WTC11 (cell line): ENCODE data around the gene WFS1. TPM values are rescaled to one million over a fixed set of nuclear protein-coding genes. Genes with fewer than 3 reads are reported as not detected.
A peak's percentile ranks its signal among the peaks of the same experiment; 100 is the strongest.

Source experiments
- ATAC-seq: fragments of 200-7000 bp; cut with Tn5 transposase; 2 replicates; pipeline ENCODE4 v1.10.0; 2021; ENCODE audit warnings: mild to moderate bottlenecking, moderate library complexity
- CTCF ChIA-PET: fragments of 300-600 bp; sonication (Branson Sonifier 250); formaldehyde crosslinking; loops from one replicate; lab custom pipeline; 2021; ENCODE audit warnings: antibody characterized with exemption; lab: Charles Lee
- POLR2A ChIA-PET: fragments of 350-600 bp; sonication (Branson Sonifier 250); formaldehyde crosslinking; loops from one replicate; lab custom pipeline; 2021; ENCODE audit warnings: antibody characterized with exemption; lab: Charles Lee
- DNase-seq: peaks from one replicate; pipeline ENCODE4 v3.0.0; 2021; ENCODE audit warnings: low spot score
- H3K27ac Mint-ChIP-seq: 2 replicates; pipeline ENCODE4 v1.8.0; 2021; ENCODE audit warnings: mixed read lengths
- H3K27me3 Mint-ChIP-seq: 2 replicates; pipeline ENCODE4 v1.8.0; 2021; ENCODE audit warnings: low read depth, mild to moderate bottlenecking, moderate library complexity, mixed read lengths
- H3K36me3 Mint-ChIP-seq: 2 replicates; pipeline ENCODE4 v1.8.0; 2021; ENCODE audit warnings: mixed read lengths
- H3K4me1 Mint-ChIP-seq: 2 replicates; pipeline ENCODE4 v1.8.0; 2022; ENCODE audit warnings: mixed read lengths
- H3K4me3 Mint-ChIP-seq: 2 replicates; pipeline ENCODE4 v1.8.0; 2021; ENCODE audit warnings: mild to moderate bottlenecking, moderate library complexity, mixed read lengths
- H3K9me3 Mint-ChIP-seq: 2 replicates; pipeline ENCODE4 v1.8.0; 2021; ENCODE audit warnings: mixed read lengths
- ATF1 ChIP-seq: sonication (generic); formaldehyde crosslinking; IDR thresholded peaks from 2 replicates; pipeline ENCODE4 v1.8.1; 2023; ENCODE audit warnings: mild to moderate bottlenecking, moderate library complexity, missing genetic modification reagents
- CTCF ChIP-seq: fragments of 200-600 bp; IDR thresholded peaks from 2 replicates; pipeline ENCODE4 v1.8.0; 2022; ENCODE audit warnings: antibody characterized with exemption
- MYBL2 ChIP-seq: sonication (generic); formaldehyde crosslinking; IDR thresholded peaks from 2 replicates; pipeline ENCODE4 v1.8.1; 2023; ENCODE audit warnings: mild to moderate bottlenecking, moderate library complexity, missing genetic modification reagents
- SMAD3 ChIP-seq: sonication (generic); formaldehyde crosslinking; IDR thresholded peaks from 2 replicates; pipeline ENCODE4 v1.8.0; 2022; ENCODE audit warnings: missing genetic modification reagents, mild to moderate bottlenecking, borderline replicate concordance
- SOX15 ChIP-seq: fragments of 250-450 bp; sonication (Bioruptor Pico); IDR thresholded peaks from 2 replicates; pipeline ENCODE4 v1.9.0; 2021; ENCODE audit warnings: mild to moderate bottlenecking
- TEAD4 ChIP-seq: sonication (generic); formaldehyde crosslinking; IDR thresholded peaks from 2 replicates; pipeline ENCODE4 v1.8.0; 2022; ENCODE audit warnings: mild to moderate bottlenecking, missing genetic modification reagents
- TP53 ChIP-seq: sonication (generic); formaldehyde crosslinking; IDR thresholded peaks from 2 replicates; pipeline ENCODE4 v1.8.1; 2023; ENCODE audit warnings: mild to moderate bottlenecking, missing genetic modification reagents
- ZNF138 ChIP-seq: sonication (generic); formaldehyde crosslinking; conservative IDR thresholded peaks from 2 replicates; pipeline ENCODE4 v1.8.1; 2022; ENCODE audit warnings: mild to moderate bottlenecking, moderate library complexity, missing genetic modification reagents
- ZNF396 ChIP-seq: fragments of 250-450 bp; sonication (Bioruptor Pico); IDR thresholded peaks from 2 replicates; pipeline ENCODE4 v1.8.0; 2021; ENCODE audit warnings: mild to moderate bottlenecking, moderate library complexity, borderline replicate concordance
- ZNF532 ChIP-seq: fragments of 250-450 bp; sonication (Bioruptor Pico); IDR thresholded peaks from 2 replicates; pipeline ENCODE4 v1.9.0; 2021; ENCODE audit warnings: mild to moderate bottlenecking, borderline replicate concordance
- total RNA-seq: library from RNA; stranded (reverse); gene quantifications from 3 replicates; pipeline ENCODE4 v1.2.3, GENCODE V29; 2021
- TF ChIP-seq, protein P1 (sequence below): sonication (generic); formaldehyde crosslinking; IDR thresholded peaks from 2 replicates; pipeline ENCODE4 v1.8.0; 2022; ENCODE audit warnings: mild to moderate bottlenecking, missing genetic modification reagents
- TF ChIP-seq, protein P2 (sequence below): sonication (generic); formaldehyde crosslinking; IDR thresholded peaks from 2 replicates; pipeline ENCODE4 v1.8.0; 2023; ENCODE audit warnings: missing genetic modification reagents, mild to moderate bottlenecking, borderline replicate concordance
- TF ChIP-seq, protein P3 (sequence below): sonication (generic); formaldehyde crosslinking; IDR thresholded peaks from 2 replicates; pipeline ENCODE4 v1.8.1; 2023; ENCODE audit warnings: mild to moderate bottlenecking, missing genetic modification reagents

WFS1 gene
- total RNA-seq, 1 experiment from 2014 or later = 34.7 TPM

- TF ChIP-seq, protein P1, sequence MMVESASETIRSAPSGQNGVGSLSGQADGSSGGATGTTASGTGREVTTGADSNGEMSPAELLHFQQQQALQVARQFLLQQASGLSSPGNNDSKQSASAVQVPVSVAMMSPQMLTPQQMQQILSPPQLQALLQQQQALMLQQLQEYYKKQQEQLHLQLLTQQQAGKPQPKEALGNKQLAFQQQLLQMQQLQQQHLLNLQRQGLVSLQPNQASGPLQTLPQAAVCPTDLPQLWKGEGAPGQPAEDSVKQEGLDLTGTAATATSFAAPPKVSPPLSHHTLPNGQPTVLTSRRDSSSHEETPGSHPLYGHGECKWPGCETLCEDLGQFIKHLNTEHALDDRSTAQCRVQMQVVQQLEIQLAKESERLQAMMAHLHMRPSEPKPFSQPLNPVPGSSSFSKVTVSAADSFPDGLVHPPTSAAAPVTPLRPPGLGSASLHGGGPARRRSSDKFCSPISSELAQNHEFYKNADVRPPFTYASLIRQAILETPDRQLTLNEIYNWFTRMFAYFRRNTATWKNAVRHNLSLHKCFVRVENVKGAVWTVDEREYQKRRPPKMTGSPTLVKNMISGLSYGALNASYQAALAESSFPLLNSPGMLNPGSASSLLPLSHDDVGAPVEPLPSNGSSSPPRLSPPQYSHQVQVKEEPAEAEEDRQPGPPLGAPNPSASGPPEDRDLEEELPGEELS (CRISPR knock-in tag) = no peak
- TF ChIP-seq CTCF = no peak
- no peak for TF ChIP-seq SOX15 (CRISPR knock-in tag)
- TF ChIP-seq, protein P2, sequence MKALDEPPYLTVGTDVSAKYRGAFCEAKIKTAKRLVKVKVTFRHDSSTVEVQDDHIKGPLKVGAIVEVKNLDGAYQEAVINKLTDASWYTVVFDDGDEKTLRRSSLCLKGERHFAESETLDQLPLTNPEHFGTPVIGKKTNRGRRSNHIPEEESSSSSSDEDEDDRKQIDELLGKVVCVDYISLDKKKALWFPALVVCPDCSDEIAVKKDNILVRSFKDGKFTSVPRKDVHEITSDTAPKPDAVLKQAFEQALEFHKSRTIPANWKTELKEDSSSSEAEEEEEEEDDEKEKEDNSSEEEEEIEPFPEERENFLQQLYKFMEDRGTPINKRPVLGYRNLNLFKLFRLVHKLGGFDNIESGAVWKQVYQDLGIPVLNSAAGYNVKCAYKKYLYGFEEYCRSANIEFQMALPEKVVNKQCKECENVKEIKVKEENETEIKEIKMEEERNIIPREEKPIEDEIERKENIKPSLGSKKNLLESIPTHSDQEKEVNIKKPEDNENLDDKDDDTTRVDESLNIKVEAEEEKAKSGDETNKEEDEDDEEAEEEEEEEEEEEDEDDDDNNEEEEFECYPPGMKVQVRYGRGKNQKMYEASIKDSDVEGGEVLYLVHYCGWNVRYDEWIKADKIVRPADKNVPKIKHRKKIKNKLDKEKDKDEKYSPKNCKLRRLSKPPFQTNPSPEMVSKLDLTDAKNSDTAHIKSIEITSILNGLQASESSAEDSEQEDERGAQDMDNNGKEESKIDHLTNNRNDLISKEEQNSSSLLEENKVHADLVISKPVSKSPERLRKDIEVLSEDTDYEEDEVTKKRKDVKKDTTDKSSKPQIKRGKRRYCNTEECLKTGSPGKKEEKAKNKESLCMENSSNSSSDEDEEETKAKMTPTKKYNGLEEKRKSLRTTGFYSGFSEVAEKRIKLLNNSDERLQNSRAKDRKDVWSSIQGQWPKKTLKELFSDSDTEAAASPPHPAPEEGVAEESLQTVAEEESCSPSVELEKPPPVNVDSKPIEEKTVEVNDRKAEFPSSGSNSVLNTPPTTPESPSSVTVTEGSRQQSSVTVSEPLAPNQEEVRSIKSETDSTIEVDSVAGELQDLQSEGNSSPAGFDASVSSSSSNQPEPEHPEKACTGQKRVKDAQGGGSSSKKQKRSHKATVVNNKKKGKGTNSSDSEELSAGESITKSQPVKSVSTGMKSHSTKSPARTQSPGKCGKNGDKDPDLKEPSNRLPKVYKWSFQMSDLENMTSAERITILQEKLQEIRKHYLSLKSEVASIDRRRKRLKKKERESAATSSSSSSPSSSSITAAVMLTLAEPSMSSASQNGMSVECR (CRISPR knock-in tag) = 0 out of 2 replicates have a peak, but pooled peaks have one; percentile 28
- TF ChIP-seq ATF1 = no peak
- TF ChIP-seq, protein P3, sequence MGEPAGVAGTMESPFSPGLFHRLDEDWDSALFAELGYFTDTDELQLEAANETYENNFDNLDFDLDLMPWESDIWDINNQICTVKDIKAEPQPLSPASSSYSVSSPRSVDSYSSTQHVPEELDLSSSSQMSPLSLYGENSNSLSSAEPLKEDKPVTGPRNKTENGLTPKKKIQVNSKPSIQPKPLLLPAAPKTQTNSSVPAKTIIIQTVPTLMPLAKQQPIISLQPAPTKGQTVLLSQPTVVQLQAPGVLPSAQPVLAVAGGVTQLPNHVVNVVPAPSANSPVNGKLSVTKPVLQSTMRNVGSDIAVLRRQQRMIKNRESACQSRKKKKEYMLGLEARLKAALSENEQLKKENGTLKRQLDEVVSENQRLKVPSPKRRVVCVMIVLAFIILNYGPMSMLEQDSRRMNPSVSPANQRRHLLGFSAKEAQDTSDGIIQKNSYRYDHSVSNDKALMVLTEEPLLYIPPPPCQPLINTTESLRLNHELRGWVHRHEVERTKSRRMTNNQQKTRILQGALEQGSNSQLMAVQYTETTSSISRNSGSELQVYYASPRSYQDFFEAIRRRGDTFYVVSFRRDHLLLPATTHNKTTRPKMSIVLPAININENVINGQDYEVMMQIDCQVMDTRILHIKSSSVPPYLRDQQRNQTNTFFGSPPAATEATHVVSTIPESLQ (CRISPR knock-in tag) = no peak
- no peak for TF ChIP-seq ZNF396 (CRISPR knock-in tag)
- no peak for TF ChIP-seq TEAD4 (CRISPR knock-in tag)
- no peak for TF ChIP-seq SMAD3 (CRISPR knock-in tag)
Observed at GRCh38 chr4:6308899-6309643, 39.4 kb downstream of the WFS1 start (continued).

- TF ChIP-seq TP53 (no peak), ZNF138 (CRISPR knock-in tag) (no peak), ZNF532 (CRISPR knock-in tag) (no peak), MYBL2 (no peak)
- Mint-ChIP-seq H3K4me3 (peak overlapping the region; percentile 69), H3K9me3 (peaks cover 6% of the 10 kb centered on the region), H3K27me3 (peaks cover 31% of the 10 kb centered on the region), H3K27ac (no peak overlapping the region), H3K36me3 (0 out of 2 replicates have a peak, but pooled peaks cover 4% of the 10 kb centered on the region), H3K4me1 (no peaks in the 10 kb centered on the region; the same call in 1 of the 2 replicates)
- ChIA-PET POLR2A (no interaction called here), CTCF (interaction anchor here (0.6 to 2.9 kb wide), 13 partner anchors 12 to 311 kb away, joined by 3 to 38 read pairs (median 6); partner anchors contain the start of genes JAKMIP1, MAN2B2 and WFS1)
- no peak for ATAC-seq
- DNase-seq = no peak
Observed at GRCh38 chr4:6309777-6310176, 40.1 kb downstream of the WFS1 start.
